GM18868 (cell line): ENCODE data around the gene STOML2.

ENCODE experiments used
- ATAC-seq: cut with Tn5 transposase; IDR thresholded peaks from one replicate; pipeline ENCODE4 v1.9.1; 2021; ENCODE audit warnings: mild to moderate bottlenecking, moderate library complexity; ENCODE audit not compliant: unreplicated experiment

The STOML2 gene

GRCh38 chr9:35107297-35108290 is 4.7 kb upstream of the STOML2 start:
- no peak for ATAC-seq

DNA sequence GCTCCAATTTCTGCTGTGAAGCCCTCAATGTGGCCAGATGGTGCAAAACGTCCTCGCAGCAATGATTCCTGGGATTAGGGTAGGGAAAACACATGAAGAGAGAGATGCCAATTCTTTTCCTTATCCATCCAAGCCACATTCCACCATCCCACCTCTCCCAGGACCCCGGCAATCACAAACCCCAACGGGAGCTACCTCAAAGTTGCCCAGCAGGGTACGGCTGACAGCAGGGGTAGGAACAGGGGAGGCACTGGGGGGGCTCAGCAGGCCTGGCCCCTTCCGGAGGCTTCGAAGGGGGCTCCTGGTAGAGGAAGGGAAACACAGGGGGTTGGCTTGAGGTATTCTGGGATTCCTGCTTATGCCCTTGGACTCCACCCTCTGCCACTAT is 3.4 kb upstream of the STOML2 start:
- no peak for ATAC-seq

DNA sequence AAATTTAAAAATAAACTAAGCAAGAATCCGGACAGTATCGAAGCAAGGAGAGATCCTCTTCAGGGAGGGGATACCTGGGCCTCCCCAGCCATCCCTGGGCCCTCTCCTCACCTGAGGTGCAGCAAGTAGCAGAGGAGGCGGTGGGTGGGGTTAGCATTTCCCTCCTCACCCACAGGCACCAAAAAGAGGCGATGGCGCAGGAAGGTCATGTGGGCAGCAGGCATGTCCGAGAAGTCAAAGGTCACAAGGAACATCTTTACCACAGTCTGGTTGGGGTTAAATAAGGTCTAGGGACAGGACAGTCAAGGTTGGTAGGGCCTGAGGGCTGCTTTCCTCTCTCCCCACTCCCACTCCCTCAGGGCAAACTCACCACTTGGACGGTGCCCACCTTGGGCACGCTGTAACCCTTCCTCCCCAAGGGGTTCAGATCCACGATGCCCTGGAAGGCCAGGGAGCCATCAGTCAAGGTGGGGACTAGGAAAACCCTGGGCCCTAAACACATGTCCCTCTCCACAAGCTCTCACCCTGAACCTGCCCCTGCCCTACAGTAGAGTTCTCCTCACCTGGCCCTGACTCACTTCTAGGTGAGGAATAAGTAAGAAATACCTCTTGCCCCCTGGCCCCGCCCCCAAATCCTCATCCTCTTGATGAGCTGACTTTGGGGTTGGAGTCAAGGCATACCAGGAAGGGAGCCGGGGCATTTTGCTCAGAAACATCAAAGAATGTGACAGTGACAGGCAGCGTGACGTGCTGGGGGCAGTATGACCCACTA is 2.8 kb upstream of the STOML2 start:
- no peak for ATAC-seq

GRCh38 chr9:35105126-35105525 is 2.2 kb upstream of the STOML2 start:
- ATAC-seq: no peak

DNA sequence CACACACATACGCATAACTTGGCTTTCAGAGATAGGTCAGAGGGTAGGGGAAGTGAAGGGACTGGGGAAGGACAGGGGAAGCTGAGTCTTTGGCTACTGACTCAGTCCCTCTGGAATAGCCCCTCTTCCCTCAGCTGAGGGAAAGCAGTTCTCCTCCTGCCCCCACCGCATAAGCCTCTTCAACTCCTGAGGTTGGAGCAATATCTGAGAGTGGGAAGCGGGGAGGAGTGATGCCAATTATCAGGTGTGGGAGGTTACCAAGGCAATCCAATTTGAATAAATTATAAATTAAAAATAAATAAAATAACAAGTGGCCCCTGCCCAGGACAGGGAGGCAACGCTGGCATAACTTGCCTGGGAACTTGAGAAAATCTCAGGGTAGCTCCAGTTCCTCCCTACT is 1.7 kb upstream of the STOML2 start:
- ATAC-seq: no peak

DNA sequence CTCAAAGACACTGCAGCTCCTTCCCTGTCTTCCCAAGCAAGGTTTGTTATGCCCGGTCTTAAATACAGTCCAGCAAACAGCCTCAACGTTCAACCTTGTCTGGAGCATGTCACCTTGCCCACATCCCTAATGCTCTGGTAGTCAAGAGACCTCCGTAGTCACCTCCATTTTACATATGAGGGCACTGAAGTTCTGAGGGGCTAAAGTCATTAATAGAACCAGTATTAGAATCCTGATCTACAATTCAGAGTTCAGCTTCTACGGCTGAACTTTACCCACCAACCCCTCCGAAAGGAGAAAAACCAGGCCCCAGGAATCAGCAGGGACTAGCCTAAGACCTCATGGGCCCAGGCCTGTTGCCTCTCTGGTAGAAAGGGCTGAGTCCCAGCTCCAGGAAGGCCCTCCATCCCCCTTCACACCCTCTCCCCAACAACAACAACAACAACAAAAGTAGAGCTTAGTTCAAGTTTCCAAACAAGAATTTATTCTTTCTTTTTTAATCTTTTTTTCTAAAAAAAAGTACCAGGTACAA is 795 bp upstream of the STOML2 start:
- no peak for ATAC-seq

DNA sequence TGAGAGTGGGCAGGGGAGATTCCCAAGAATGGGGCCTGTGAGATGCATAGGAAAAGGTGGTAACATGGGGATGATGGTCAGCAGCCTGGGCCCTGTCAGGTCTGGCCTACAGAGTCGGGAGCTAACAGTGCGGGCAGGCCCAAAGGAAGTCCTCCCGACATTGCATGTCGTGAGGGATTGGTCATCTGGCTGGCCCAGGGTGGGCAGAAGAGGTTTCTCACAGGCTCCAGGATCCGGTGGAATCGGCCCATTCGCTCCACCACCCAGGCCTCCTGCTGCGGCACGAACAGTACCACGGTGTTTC is 514 bp downstream of the STOML2 start:
- no peak for ATAC-seq

DNA sequence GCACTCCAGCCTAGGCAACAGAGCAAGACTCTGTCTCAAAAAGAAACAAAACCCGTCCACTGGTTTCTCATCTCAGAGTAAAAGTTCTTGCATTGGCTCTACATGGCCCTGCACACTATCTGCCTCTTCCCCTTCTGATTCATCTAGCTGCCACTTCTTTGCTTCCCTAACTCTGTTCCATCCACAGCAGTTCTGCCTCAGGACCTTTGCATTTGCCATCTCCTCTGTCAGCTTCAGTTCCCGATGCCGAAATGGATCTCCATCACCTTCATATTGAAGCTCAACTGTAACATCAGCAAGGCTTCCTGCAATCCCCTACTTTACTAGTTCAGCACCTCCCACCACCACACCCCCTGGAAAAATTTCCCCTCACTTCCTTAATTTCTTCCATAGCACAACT is 5.4 kb downstream of the STOML2 start:
- no peak for ATAC-seq

GRCh38 chr9:35096035-35096849 is 6.7 kb downstream of the STOML2 start, which contains the start of gene PIGO:
Gene PIGO, minus strand, starts transcription at chr9:35096591. Its CDS starts 1,026 bp downstream, at chr9:35095565.
- ATAC-seq: peak; percentile 84

- ATAC-seq: no peak
Measured at GRCh38 chr9:35091536-35091935, 11.4 kb downstream of the STOML2 start.

- ATAC-seq: no peak
Measured at GRCh38 chr9:35089434-35089833, 13.5 kb downstream of the STOML2 start.

GRCh38 chr9:35085078-35085477 is 17.9 kb downstream of the STOML2 start:
- no peak for ATAC-seq

- peak; percentile 93 for ATAC-seq
Measured at GRCh38 chr9:35079426-35080341, 23.2 kb downstream of the STOML2 start, which contains the start of gene FANCG. Gene FANCG, minus strand, starts transcription at chr9:35079942. Its CDS starts 418 bp downstream, at chr9:35079524.

DNA sequence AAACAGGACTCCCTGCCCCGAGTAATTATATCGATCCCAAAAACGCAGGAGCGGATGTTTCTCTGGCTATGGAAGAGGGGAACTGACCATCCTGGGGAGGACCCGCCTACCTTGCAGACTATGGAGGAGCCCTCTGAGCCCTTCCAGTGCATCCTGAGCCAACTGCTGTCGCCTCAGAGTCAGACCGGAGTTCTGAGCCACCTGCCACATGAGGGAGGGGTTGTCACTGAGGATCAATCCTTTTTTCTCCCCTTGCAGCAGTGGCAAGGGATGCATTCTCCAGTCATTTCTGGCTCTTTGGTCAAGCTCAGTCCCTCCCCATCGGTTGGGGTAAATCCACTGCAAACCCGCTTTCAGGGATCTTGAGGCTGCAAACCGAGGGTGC is 23.9 kb downstream of the STOML2 start:
- ATAC-seq: no peak

- no peak for ATAC-seq
Measured at GRCh38 chr9:35078066-35078465, 24.9 kb downstream of the STOML2 start.

- no peak for ATAC-seq
Measured at GRCh38 chr9:35076848-35077247, 26.1 kb downstream of the STOML2 start.

DNA sequence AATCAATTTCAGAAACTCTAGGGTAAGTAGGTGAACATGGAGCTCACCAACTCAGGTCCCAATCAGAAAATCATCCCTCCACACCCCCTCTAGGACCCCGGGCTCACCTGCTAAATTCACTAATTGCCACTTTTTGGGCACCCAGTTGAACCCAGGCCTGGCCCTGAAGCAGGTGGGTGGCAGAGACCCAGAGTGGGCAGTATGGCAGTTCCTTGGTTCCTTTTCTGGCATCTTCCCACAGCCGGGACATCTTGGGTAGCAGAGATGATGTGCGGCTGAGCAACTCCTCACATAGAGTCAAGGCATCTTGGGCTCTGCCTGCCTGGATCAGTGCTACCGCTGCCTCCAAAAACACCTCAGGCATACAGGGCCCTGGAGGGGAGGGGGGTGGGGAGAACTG is 27.6 kb downstream of the STOML2 start:
- ATAC-seq: no peak

GRCh38 chr9:35074791-35075190 is 28.1 kb downstream of the STOML2 start:
- no peak for ATAC-seq

GRCh38 chr9:35074141-35074540 is 28.8 kb downstream of the STOML2 start:
- no peak for ATAC-seq

DNA sequence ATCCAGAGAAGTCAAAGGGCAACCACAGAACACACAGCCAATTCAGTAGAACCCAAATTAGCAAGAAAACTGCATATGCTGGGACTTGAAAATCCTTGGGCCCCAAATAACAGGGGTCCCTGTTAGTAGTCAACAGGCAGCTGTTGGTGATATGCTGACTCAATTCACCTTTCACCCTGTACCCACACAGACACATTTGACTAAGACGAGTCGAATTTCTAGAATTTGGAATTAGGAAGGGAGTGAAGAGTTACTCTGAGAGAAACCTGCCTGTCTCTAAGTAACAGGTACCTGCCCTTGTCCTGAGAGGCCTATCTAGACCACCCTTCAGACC is 29.7 kb downstream of the STOML2 start:
- ATAC-seq: no peak
